ENCODE measurements around the gene CDH23.

Gene CDH23

GRCh38 chr10:71522442-71523144, 125.9 kb downstream of the CDH23 start:
- H3K9me2 ChIP-seq (replicated peaks; ENCODE audit: low read depth, low read length): no peaks in the 10 kb centered on the region
- TF ChIP-seq, protein P1, sequence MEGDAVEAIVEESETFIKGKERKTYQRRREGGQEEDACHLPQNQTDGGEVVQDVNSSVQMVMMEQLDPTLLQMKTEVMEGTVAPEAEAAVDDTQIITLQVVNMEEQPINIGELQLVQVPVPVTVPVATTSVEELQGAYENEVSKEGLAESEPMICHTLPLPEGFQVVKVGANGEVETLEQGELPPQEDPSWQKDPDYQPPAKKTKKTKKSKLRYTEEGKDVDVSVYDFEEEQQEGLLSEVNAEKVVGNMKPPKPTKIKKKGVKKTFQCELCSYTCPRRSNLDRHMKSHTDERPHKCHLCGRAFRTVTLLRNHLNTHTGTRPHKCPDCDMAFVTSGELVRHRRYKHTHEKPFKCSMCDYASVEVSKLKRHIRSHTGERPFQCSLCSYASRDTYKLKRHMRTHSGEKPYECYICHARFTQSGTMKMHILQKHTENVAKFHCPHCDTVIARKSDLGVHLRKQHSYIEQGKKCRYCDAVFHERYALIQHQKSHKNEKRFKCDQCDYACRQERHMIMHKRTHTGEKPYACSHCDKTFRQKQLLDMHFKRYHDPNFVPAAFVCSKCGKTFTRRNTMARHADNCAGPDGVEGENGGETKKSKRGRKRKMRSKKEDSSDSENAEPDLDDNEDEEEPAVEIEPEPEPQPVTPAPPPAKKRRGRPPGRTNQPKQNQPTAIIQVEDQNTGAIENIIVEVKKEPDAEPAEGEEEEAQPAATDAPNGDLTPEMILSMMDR (conservative IDR thresholded peaks at IDR 0.05; ENCODE audit: low read length): 0 out of 2 replicates have a peak, but pooled peaks have one; percentile 37
- no peak for TF ChIP-seq EZH2phosphoT487 (IDR thresholded peaks at IDR 0.05; ENCODE audit: borderline replicate concordance)
- H3K4me1 ChIP-seq (ENCODE audit: insufficient read depth, low read length, poor library complexity, severe bottlenecking): no peaks in the 10 kb centered on the region
- H2AFZ ChIP-seq (ENCODE audit: low read length): no peak overlapping the region
- no peak overlapping the region for H3K4me2 ChIP-seq (ENCODE audit: low read depth, low read length, poor library complexity, severe bottlenecking)
- no peak overlapping the region for H3K4me3 ChIP-seq (ENCODE audit: low read length, poor library complexity, severe bottlenecking)
- no peak overlapping the region for H3K9ac ChIP-seq (ENCODE audit: low read depth, low read length, poor library complexity, severe bottlenecking)
- H3K9me3 ChIP-seq (ENCODE audit: insufficient read depth, low read depth, low read length): no peaks in the 10 kb centered on the region
- H4K20me1 ChIP-seq (ENCODE audit: insufficient read depth, low read length, poor library complexity, severe bottlenecking): no peaks in the 10 kb centered on the region
- H3K27me3 ChIP-seq (ENCODE audit: insufficient read depth, low read length, poor library complexity, severe bottlenecking): no peaks in the 10 kb centered on the region
- H3F3A ChIP-seq (ENCODE audit: low read depth): no peaks in the 10 kb centered on the region
- H3K79me2 ChIP-seq (ENCODE audit: insufficient read depth, low read length): no peaks in the 10 kb centered on the region
- H3K36me3 ChIP-seq (ENCODE audit: insufficient read depth, low read length): no peaks in the 10 kb centered on the region

GRCh38 chr10:71523756-71524155, 127.0 kb downstream of the CDH23 start:
- no peaks in the 10 kb centered on the region for H3F3A ChIP-seq (ENCODE audit: low read depth)
- no peak overlapping the region for H3K4me3 ChIP-seq (ENCODE audit: low read length, poor library complexity, severe bottlenecking)
- H2AFZ ChIP-seq (ENCODE audit: low read length): no peak overlapping the region
- H3K4me1 ChIP-seq (ENCODE audit: insufficient read depth, low read length, poor library complexity, severe bottlenecking): no peaks in the 10 kb centered on the region
- H3K9me3 ChIP-seq (ENCODE audit: insufficient read depth, low read depth, low read length): no peaks in the 10 kb centered on the region
- no peaks in the 10 kb centered on the region for H3K27me3 ChIP-seq (ENCODE audit: insufficient read depth, low read length, poor library complexity, severe bottlenecking)
- no peak overlapping the region for H3K9ac ChIP-seq (ENCODE audit: low read depth, low read length, poor library complexity, severe bottlenecking)
- H4K20me1 ChIP-seq (ENCODE audit: insufficient read depth, low read length, poor library complexity, severe bottlenecking): no peaks in the 10 kb centered on the region
- H3K79me2 ChIP-seq (ENCODE audit: insufficient read depth, low read length): no peaks in the 10 kb centered on the region
- no peak for TF ChIP-seq EZH2phosphoT487 (IDR thresholded peaks at IDR 0.05; ENCODE audit: borderline replicate concordance)
- TF ChIP-seq, protein P1 (conservative IDR thresholded peaks at IDR 0.05; ENCODE audit: low read length): no peak
- H3K4me2 ChIP-seq (ENCODE audit: low read depth, low read length, poor library complexity, severe bottlenecking): no peak overlapping the region
- no peaks in the 10 kb centered on the region for H3K9me2 ChIP-seq (replicated peaks; ENCODE audit: low read depth, low read length)
- no peaks in the 10 kb centered on the region for H3K36me3 ChIP-seq (ENCODE audit: insufficient read depth, low read length)

DNA sequence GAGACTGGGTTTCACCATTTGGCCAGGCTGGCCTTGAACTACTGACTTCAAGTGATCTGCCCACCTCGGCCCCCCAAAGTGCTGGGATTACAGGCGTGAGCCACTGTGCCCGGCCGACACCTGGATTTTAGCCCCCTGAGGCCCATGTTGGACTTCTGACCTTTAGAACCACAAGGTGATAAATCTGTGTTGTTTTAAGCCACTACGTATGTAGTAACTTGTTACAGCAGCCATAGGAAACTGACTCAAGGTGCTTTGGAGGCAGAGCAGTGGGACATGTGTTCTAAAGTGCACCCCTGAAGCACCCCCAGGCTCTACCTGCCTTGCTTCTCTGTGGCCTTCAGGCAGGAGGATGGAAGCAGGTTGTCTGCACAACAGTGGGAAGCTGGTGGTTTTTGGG, 128.4 kb downstream of the CDH23 start:
- no peaks in the 10 kb centered on the region for H3K36me3 ChIP-seq (ENCODE audit: insufficient read depth, low read length)
- H3K4me2 ChIP-seq (ENCODE audit: low read depth, low read length, poor library complexity, severe bottlenecking): no peak overlapping the region
- no peaks in the 10 kb centered on the region for H3K9me3 ChIP-seq (ENCODE audit: insufficient read depth, low read depth, low read length)
- H3K9ac ChIP-seq (ENCODE audit: low read depth, low read length, poor library complexity, severe bottlenecking): no peak overlapping the region
- H3K27me3 ChIP-seq (ENCODE audit: insufficient read depth, low read length, poor library complexity, severe bottlenecking): no peaks in the 10 kb centered on the region
- H3K4me3 ChIP-seq (ENCODE audit: low read length, poor library complexity, severe bottlenecking): no peak overlapping the region
- no peaks in the 10 kb centered on the region for H4K20me1 ChIP-seq (ENCODE audit: insufficient read depth, low read length, poor library complexity, severe bottlenecking)
- no peak overlapping the region for H2AFZ ChIP-seq (ENCODE audit: low read length)
- TF ChIP-seq EZH2phosphoT487 (IDR thresholded peaks at IDR 0.05; ENCODE audit: borderline replicate concordance): no peak
- TF ChIP-seq, protein P1 (conservative IDR thresholded peaks at IDR 0.05; ENCODE audit: low read length): no peak
- H3K4me1 ChIP-seq (ENCODE audit: insufficient read depth, low read length, poor library complexity, severe bottlenecking): no peaks in the 10 kb centered on the region
- no peaks in the 10 kb centered on the region for H3K9me2 ChIP-seq (replicated peaks; ENCODE audit: low read depth, low read length)
- H3F3A ChIP-seq (ENCODE audit: low read depth): no peaks in the 10 kb centered on the region
- H3K79me2 ChIP-seq (ENCODE audit: insufficient read depth, low read length): no peaks in the 10 kb centered on the region

All from Loucy (cell line).